ENCODE measurements around the gene ATP6V1E1.
A peak's percentile ranks its signal among the peaks of the same experiment; 100 is the strongest.

ATP6V1E1 gene

DNA sequence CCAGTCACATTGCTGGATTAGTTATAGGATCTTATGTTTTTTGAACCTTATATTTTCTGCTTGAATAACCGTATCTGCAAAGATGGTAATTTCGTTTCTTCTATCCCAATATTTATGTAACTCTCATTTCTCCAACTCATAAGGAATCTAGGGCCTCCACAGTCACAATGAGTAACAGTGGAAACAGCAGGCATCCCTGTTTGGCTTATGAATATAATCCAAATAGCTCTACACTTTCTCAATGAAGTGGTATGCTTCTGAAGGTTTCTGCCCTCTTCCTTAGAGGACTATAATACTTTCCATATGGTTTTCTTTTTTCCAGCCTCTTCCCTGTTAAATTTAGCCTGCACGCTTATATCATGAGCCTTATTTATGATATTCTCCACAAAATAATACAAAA lies 16.5 kb downstream of the ATP6V1E1 start:
- Histone ChIP-seq H3K4me2 (no peak overlapping the region), H3K9me3 (no peaks in the 10 kb centered on the region), H3K4me1 (no peaks in the 10 kb centered on the region), H3K36me3 (peaks cover 94% of the 10 kb centered on the region), H3K9ac (no peak overlapping the region), H3K4me3 (no peak overlapping the region), H3K27ac (no peak overlapping the region), H4K20me1 (peaks cover 18% of the 10 kb centered on the region; the same call in 1 of the 2 replicates), H3K27me3 (no peaks in the 10 kb centered on the region)
- no peak for TF ChIP-seq Cebpa-rat (IDR thresholded peaks at IDR 0.05)

DNA sequence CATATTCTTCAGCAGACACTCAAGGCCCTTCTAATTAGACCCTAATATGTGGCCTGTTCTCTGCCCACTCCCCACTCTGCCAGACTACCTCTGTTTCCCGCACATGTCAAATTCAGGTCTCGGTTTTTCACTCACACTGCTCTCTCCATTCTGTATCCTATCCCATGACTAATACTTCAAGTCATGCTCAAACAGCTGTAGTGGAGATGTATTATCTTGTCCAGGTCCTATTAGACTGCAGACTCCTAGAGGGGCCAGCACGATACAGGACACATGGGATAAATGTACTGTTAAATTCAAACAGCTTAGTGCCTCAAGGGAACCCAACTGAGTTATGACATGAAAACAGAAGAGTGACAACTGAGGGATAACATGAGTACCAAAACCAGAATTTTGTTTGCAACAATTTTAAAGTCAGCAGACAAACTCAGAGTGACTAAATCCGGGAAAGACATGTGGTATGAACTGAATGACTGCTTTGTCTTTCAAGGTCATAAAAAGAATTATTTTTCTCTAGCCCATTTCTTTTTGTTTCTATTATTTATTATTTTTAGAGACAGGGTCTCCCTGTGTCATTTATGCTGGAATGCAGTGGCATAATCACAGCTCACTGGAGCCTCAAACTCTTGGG lies 20.5 kb downstream of the ATP6V1E1 start:
- H3K36me3 ChIP-seq: peaks cover 95% of the 10 kb centered on the region
- no peak overlapping the region for H3K4me3 ChIP-seq

DNA sequence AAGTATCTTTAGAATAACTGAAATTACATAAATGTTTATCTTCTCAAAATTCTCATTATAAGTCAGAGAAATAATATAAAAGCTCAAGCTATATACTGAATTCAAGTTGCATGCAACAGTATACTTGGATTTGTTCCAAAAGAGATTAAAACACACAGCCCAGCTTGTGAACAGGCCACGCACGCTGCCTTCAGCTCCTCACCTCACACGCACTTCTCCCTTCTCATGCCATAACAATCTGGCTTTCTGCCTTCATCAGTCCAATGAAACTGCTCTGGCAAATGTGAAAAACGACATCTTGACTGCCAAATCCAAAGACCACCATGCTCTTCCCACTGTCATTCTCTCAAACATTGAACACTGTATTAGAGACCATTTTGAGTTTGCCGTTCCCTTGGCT lies 22.1 kb downstream of the ATP6V1E1 start:
- no peaks in the 10 kb centered on the region for H3K27me3 ChIP-seq

More for the DNA sequence above, 20.5 kb downstream of the ATP6V1E1 start:
- no peak overlapping the region for H3K9ac ChIP-seq
- no peaks in the 10 kb centered on the region for H3K27me3 ChIP-seq
- H3K9me3 ChIP-seq: no peaks in the 10 kb centered on the region
- no peak overlapping the region for H3K27ac ChIP-seq
- TF ChIP-seq Cebpa-rat (IDR thresholded peaks at IDR 0.05): no peak
- peaks cover 11% of the 10 kb centered on the region for H3K4me1 ChIP-seq
- no peak overlapping the region for H3K4me2 ChIP-seq
- H4K20me1 ChIP-seq: peaks cover 23% of the 10 kb centered on the region; the same call in 1 of the 2 replicates

DNA sequence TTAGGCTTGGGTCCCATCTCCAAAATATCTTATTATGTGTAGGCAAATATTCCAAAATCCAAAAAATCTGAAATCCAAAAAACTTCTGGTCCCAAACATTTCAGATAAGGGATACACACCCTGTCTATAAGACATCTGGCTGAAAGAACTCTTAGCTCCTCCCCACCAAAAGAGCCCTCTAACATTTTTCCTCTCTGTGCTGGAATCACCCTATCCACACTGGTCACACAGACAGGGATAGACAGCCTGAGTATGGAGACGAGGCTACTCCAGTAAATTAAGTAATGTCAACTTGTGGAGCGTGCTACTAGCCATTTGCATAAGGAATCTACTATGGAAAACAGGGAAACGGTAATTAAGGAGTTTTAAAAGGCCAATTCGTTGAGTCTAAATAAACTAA lies 24.9 kb downstream of the ATP6V1E1 start:
- no peaks in the 10 kb centered on the region for H3K9me3 ChIP-seq
- H3K4me3 ChIP-seq: no peak overlapping the region
- H3K9ac ChIP-seq: no peak overlapping the region
- no peak overlapping the region for H3K4me2 ChIP-seq
- peaks cover 91% of the 10 kb centered on the region for H3K36me3 ChIP-seq
- H4K20me1 ChIP-seq: peaks cover 22% of the 10 kb centered on the region; the same call in 1 of the 2 replicates
- TF ChIP-seq Cebpa-rat (IDR thresholded peaks at IDR 0.05): no peak
- peaks cover 11% of the 10 kb centered on the region for H3K4me1 ChIP-seq
- H3K27ac ChIP-seq: no peak overlapping the region
- no peaks in the 10 kb centered on the region for H3K27me3 ChIP-seq

More for the DNA sequence above, 22.1 kb downstream of the ATP6V1E1 start:
- Histone ChIP-seq H3K4me2 (no peak overlapping the region), H3K36me3 (peaks cover 89% of the 10 kb centered on the region), H4K20me1 (peaks cover 31% of the 10 kb centered on the region; the same call in 1 of the 2 replicates), H3K9ac (no peak overlapping the region), H3K4me1 (peaks cover 11% of the 10 kb centered on the region), H3K4me3 (no peak overlapping the region), H3K27ac (no peak overlapping the region), H3K9me3 (no peaks in the 10 kb centered on the region)
- TF ChIP-seq Cebpa-rat (IDR thresholded peaks at IDR 0.05): no peak

DNA sequence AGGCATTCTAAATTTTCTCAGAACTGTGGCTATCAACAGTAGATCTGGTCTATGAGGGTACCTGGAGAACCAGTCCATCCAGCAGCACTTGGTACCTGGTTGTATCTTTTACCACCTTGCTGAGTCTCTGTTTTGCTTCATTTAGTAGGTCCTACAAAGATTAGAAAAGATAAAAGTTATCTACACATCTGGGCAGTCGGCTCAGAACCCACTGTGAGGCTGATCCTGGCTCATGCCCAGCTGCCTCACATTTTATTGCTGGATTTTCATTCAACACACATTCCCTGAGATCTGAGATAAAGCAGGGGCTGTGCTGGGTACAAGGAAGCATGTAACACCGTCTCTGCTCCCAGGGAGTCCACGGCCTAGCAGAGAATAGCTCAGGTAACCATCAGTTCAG lies 27.5 kb downstream of the ATP6V1E1 start:
- Histone ChIP-seq H3K36me3 (peaks cover 91% of the 10 kb centered on the region), H3K27ac (no peak overlapping the region), H3K4me2 (no peak overlapping the region), H3K4me3 (no peak overlapping the region), H3K4me1 (peaks cover 14% of the 10 kb centered on the region), H4K20me1 (peaks cover 13% of the 10 kb centered on the region; the same call in 1 of the 2 replicates), H3K27me3 (no peaks in the 10 kb centered on the region), H3K9me3 (peaks cover 19% of the 10 kb centered on the region), H3K9ac (no peak overlapping the region)
- no peak for TF ChIP-seq Cebpa-rat (IDR thresholded peaks at IDR 0.05)

DNA sequence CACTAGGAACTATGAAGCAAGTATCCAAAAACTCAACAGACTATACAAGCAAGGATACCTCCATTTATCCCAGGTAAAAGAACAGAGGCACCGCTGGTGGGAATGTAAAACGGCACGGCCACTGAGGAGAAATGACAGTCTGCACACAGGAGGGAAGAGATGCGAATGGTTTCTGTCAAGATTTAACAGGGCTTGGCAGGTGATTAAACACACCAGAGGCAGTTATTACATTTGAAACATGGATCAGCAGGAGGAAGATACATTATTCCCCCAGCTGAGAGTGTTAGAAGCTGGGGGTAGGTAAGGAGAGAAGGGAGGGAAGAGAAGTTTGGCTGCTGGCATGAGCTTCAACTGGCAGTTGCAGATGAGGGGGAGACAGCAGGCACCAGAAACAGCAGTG lies 30.2 kb downstream of the ATP6V1E1 start:
- TF ChIP-seq Cebpa-rat (IDR thresholded peaks at IDR 0.05): no peak
- Histone ChIP-seq H3K36me3 (peaks cover 82% of the 10 kb centered on the region), H3K4me1 (peaks cover 31% of the 10 kb centered on the region)

DNA sequence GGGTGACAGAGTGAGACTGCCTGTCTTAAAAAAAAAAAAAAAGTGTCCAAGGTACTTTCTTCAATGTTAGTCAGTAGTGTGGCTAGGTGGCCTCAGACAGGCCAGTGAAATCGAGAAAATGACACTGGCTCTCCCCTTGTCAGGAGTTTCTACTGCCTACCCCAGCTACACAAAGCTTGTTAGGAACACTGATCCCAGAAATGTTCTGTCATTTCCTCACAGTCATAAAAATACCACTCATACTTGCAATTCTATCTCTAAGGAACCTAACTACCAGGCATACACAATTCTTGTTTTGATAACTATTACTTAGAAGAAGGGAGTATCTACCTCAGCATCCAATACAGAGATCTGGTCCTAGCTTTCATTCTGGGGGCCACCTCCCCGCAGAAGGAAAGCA lies 31.3 kb downstream of the ATP6V1E1 start:
- H3K27me3 ChIP-seq: no peaks in the 10 kb centered on the region
- H3K27ac ChIP-seq: no peak overlapping the region
- no peak overlapping the region for H3K9ac ChIP-seq
- H3K4me3 ChIP-seq: no peak overlapping the region
- H3K4me1 ChIP-seq: peaks cover 37% of the 10 kb centered on the region
- peaks cover 21% of the 10 kb centered on the region for H3K9me3 ChIP-seq
- no peak for TF ChIP-seq Cebpa-rat (IDR thresholded peaks at IDR 0.05)
- H3K4me2 ChIP-seq: no peak overlapping the region
- peaks cover 87% of the 10 kb centered on the region for H3K36me3 ChIP-seq
- peaks cover 8% of the 10 kb centered on the region; the same call in 1 of the 2 replicates for H4K20me1 ChIP-seq

More for the DNA sequence above, 30.2 kb downstream of the ATP6V1E1 start:
- H3K27ac ChIP-seq: no peak overlapping the region
- H3K27me3 ChIP-seq: no peaks in the 10 kb centered on the region
- no peak overlapping the region for H3K9ac ChIP-seq
- H3K4me2 ChIP-seq: no peak overlapping the region
- no peak overlapping the region for H3K4me3 ChIP-seq
- peaks cover 21% of the 10 kb centered on the region for H3K9me3 ChIP-seq
- H4K20me1 ChIP-seq: peaks cover 8% of the 10 kb centered on the region; the same call in 1 of the 2 replicates

DNA sequence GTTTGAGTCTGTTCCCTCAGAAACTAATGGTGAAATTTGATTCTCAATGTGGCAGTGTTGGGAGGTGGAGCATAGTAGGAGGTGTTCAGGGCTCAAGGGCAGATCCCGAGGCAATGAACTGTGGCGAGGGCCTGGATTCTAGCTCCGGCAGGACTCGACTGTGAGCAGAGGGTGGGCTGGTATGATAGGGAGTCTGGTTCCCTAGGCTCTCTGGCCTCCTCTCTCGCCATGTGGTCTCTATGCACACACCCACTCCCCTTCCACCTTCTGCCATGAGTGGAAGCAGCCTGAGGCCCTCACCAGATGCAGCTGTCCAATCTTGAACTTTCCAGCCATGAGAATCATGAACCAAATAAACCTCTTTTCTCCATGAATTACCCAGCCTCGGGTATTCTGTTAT lies 32.3 kb downstream of the ATP6V1E1 start:
- Histone ChIP-seq H3K9ac (no peak overlapping the region), H3K4me2 (0 out of 2 replicates have a peak overlapping the region, but pooled peaks have one; percentile 7), H3K4me3 (no peak overlapping the region), H3K36me3 (peaks cover 88% of the 10 kb centered on the region), H4K20me1 (no peaks in the 10 kb centered on the region; the same call in 1 of the 2 replicates), H3K27me3 (no peaks in the 10 kb centered on the region), H3K27ac (peak overlapping the region; percentile 39), H3K4me1 (peaks cover 37% of the 10 kb centered on the region), H3K9me3 (peaks cover 21% of the 10 kb centered on the region)
- no peak for TF ChIP-seq Cebpa-rat (IDR thresholded peaks at IDR 0.05)

DNA sequence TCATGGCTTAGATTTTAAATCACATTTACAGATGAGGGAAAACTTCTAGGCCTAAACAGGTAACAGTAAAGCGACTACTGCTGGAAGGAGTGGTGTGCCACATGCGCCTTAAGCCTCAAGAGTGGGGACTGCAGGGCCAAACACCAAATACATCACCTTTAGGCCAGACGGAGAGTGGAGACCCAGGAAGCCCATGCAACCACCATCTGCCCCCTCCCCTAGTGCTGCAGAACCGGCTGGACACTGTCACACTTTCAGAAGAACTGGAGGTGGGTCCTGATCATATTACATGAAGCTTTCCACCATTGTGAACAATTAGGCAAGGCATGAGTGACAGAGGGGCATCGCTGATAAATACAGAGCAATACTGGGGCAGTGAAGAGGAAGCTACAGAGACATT lies 36.3 kb downstream of the ATP6V1E1 start:
- peaks cover 82% of the 10 kb centered on the region for H3K36me3 ChIP-seq
- H3K27ac ChIP-seq: no peak overlapping the region
- peaks cover 14% of the 10 kb centered on the region for H3K9me3 ChIP-seq
- no peak for TF ChIP-seq Cebpa-rat (IDR thresholded peaks at IDR 0.05)
- no peak overlapping the region for H3K4me3 ChIP-seq
- H3K9ac ChIP-seq: no peak overlapping the region
- H4K20me1 ChIP-seq: no peaks in the 10 kb centered on the region
- peaks cover 48% of the 10 kb centered on the region for H3K4me1 ChIP-seq
- no peak overlapping the region for H3K4me2 ChIP-seq
- H3K27me3 ChIP-seq: no peaks in the 10 kb centered on the region

DNA sequence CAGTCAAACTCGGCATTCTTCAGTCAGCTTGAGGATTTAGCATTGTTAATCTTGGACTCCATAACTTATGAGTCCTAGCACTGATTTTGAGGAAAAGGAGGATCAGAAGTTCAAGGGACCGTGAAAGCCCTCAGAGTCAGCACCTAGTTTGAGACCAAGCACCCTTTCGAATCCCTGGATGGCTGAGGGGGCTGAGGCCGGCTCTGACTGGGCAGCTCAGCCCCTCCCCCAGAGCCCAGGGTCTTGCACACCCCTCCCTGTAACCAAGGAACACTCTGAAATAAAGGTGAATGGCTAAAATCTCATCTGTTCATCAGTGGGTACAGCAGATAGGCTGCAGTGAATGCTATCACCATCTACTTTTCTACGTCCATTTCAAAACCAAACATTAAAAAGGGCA lies 38.0 kb downstream of the ATP6V1E1 start:
- H3K36me3 ChIP-seq: peaks cover 67% of the 10 kb centered on the region
- H3K9ac ChIP-seq: no peak overlapping the region
- peaks cover 42% of the 10 kb centered on the region for H3K4me1 ChIP-seq
- no peak for TF ChIP-seq Cebpa-rat (IDR thresholded peaks at IDR 0.05)
- H3K9me3 ChIP-seq: no peaks in the 10 kb centered on the region
- no peak overlapping the region for H3K4me2 ChIP-seq
- no peaks in the 10 kb centered on the region for H4K20me1 ChIP-seq
- no peak overlapping the region for H3K27ac ChIP-seq
- no peaks in the 10 kb centered on the region for H3K27me3 ChIP-seq
- H3K4me3 ChIP-seq: no peak overlapping the region

Data from BLaER1 (cell line).